ENCODE measurements around the gene FCHO1. TPM values are rescaled to one million over a fixed set of nuclear protein-coding genes. Genes with fewer than 3 reads are reported as not detected.

Gene FCHO1
- total RNA-seq, 1 donor from 2014 or later: 0.26 TPM

DNA sequence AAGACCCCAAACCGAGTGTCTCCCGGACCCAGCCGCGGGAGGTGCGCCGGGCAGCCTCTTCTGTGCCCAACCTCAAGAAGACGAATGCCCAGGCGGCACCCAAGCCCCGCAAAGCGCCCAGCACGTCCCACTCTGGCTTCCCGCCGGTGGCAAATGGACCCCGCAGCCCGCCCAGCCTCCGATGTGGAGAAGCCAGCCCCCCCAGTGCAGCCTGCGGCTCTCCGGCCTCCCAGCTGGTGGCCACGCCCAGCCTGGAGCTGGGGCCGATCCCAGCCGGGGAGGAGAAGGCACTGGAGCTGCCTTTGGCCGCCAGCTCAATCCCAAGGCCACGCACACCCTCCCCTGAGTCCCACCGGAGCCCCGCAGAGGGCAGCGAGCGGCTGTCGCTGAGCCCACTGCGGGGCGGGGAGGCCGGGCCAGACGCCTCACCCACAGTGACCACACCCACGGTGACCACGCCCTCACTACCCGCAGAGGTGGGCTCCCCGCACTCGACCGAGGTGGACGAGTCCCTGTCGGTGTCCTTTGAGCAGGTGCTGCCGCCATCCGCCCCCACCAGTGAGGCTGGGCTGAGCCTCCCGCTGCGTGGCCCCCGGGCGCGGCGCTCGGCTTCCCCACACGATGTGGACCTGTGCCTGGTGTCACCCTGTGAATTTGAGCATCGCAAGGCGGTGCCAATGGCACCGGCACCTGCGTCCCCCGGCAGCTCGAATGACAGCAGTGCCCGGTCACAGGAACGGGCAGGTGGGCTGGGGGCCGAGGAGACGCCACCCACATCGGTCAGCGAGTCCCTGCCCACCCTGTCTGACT is 24.1 kb upstream of the FCHO1 start:
- TF ChIP-seq, protein P1, sequence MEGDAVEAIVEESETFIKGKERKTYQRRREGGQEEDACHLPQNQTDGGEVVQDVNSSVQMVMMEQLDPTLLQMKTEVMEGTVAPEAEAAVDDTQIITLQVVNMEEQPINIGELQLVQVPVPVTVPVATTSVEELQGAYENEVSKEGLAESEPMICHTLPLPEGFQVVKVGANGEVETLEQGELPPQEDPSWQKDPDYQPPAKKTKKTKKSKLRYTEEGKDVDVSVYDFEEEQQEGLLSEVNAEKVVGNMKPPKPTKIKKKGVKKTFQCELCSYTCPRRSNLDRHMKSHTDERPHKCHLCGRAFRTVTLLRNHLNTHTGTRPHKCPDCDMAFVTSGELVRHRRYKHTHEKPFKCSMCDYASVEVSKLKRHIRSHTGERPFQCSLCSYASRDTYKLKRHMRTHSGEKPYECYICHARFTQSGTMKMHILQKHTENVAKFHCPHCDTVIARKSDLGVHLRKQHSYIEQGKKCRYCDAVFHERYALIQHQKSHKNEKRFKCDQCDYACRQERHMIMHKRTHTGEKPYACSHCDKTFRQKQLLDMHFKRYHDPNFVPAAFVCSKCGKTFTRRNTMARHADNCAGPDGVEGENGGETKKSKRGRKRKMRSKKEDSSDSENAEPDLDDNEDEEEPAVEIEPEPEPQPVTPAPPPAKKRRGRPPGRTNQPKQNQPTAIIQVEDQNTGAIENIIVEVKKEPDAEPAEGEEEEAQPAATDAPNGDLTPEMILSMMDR (IDR thresholded peaks at IDR 0.05; ENCODE audit: insufficient read depth, low read length, severe bottlenecking): no peak
- no peak for DNase-seq (ENCODE audit: low read depth)
- H3K4me3 ChIP-seq (ENCODE audit: low read depth, low read length): no peak overlapping the region
- no peaks in the 10 kb centered on the region for H3K27me3 ChIP-seq (ENCODE audit: control insufficient read depth, insufficient read depth, low read length)
- no peak for FAIRE-seq
- H3K36me3 ChIP-seq (ENCODE audit: control insufficient read depth, insufficient read depth, low read length): peaks cover 11% of the 10 kb centered on the region

DNA sequence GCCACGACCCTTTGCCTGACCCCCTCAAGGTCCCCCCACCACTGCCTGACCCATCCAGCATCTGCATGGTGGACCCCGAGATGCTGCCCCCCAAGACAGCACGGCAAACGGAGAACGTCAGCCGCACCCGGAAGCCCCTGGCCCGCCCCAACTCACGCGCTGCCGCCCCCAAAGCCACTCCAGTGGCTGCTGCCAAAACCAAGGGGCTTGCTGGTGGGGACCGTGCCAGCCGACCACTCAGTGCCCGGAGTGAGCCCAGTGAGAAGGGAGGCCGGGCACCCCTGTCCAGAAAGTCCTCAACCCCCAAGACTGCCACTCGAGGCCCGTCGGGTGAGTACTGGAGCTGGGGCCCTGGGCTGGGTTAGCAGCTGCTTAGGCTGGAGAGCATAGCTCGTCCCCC is 23.4 kb upstream of the FCHO1 start:
- Histone ChIP-seq H3K36me3 (ENCODE audit: control insufficient read depth, insufficient read depth, low read length) (peaks cover 11% of the 10 kb centered on the region), H3K27me3 (ENCODE audit: control insufficient read depth, insufficient read depth, low read length) (no peaks in the 10 kb centered on the region), H3K4me3 (ENCODE audit: low read depth, low read length) (no peak overlapping the region)
- TF ChIP-seq, protein P1 (IDR thresholded peaks at IDR 0.05; ENCODE audit: insufficient read depth, low read length, severe bottlenecking): no peak
- DNase-seq (ENCODE audit: low read depth) (no peak), FAIRE-seq (no peak)

DNA sequence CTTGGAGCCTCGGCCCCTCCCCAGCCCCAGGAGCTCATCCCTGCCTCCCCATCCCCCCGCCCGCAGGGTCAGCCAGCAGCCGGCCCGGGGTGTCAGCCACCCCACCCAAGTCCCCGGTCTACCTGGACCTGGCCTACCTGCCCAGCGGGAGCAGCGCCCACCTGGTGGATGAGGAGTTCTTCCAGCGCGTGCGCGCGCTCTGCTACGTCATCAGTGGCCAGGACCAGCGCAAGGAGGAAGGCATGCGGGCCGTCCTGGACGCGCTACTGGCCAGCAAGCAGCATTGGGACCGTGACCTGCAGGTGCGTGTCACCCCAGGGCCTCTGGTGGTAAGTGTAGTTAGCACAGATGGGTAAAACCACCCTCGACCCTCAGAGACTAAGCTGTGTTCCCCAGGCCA is 18.1 kb upstream of the FCHO1 start:
- peaks cover 8% of the 10 kb centered on the region for H3K36me3 ChIP-seq (ENCODE audit: control insufficient read depth, insufficient read depth, low read length)
- no peak for FAIRE-seq

DNA sequence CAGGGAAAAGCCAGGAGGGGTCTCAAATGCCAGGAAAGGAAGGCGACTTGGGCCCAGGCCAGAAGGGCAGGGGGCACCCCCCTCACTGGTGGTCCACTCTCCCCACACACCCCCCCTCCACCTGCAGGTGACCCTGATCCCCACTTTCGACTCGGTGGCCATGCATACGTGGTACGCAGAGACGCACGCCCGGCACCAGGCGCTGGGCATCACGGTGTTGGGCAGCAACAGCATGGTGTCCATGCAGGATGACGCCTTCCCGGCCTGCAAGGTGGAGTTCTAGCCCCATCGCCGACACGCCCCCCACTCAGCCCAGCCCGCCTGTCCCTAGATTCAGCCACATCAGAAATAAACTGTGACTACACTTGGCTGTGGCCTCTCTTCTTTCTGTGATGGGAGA is 17.1 kb upstream of the FCHO1 start:
- no peak for DNase-seq (ENCODE audit: low read depth)
- TF ChIP-seq, protein P1 (IDR thresholded peaks at IDR 0.05; ENCODE audit: insufficient read depth, low read length, severe bottlenecking): no peak
- peaks cover 8% of the 10 kb centered on the region for H3K36me3 ChIP-seq (ENCODE audit: control insufficient read depth, insufficient read depth, low read length)
- no peak overlapping the region for H3K4me3 ChIP-seq (ENCODE audit: low read depth, low read length)
- no peak for FAIRE-seq
- H3K27me3 ChIP-seq (ENCODE audit: control insufficient read depth, insufficient read depth, low read length): no peaks in the 10 kb centered on the region

More for the DNA sequence above, 18.1 kb upstream of the FCHO1 start:
- TF ChIP-seq, protein P1 (IDR thresholded peaks at IDR 0.05; ENCODE audit: insufficient read depth, low read length, severe bottlenecking): no peak
- Histone ChIP-seq H3K27me3 (ENCODE audit: control insufficient read depth, insufficient read depth, low read length) (no peaks in the 10 kb centered on the region), H3K4me3 (ENCODE audit: low read depth, low read length) (no peak overlapping the region)
- DNase-seq (ENCODE audit: low read depth): no peak

DNA sequence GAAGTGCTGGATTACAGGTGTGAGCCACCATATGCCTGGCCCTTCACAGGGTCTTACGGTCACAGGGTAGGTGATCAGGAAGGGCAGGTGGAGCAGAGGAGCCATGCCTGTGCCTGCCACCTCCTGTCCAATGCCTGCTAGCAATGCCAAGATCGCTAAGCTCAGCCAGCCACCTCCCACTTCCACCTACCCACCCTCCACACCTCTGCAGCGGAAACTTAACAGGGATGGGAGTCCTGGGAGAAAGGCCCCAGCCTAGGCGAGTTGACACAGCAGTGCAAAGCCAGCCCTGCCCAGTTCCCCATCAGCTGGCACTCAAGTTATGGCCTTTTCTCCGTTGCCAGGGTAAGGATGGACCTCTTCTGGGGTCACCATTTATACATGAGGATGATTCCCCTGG is 15.9 kb upstream of the FCHO1 start:
- FAIRE-seq (no peak), DNase-seq (ENCODE audit: low read depth) (no peak)
- Histone ChIP-seq H3K27me3 (ENCODE audit: control insufficient read depth, insufficient read depth, low read length) (no peaks in the 10 kb centered on the region), H3K36me3 (ENCODE audit: control insufficient read depth, insufficient read depth, low read length) (peaks cover 8% of the 10 kb centered on the region), H3K4me3 (ENCODE audit: low read depth, low read length) (no peak overlapping the region)
- TF ChIP-seq, protein P1 (IDR thresholded peaks at IDR 0.05; ENCODE audit: insufficient read depth, low read length, severe bottlenecking): no peak

All from bronchial epithelial cell (primary cell).